ENCODE measurements around the gene ARX.
A peak's percentile ranks its signal among the peaks of the same experiment; 100 is the strongest.

Gene ARX

DNA sequence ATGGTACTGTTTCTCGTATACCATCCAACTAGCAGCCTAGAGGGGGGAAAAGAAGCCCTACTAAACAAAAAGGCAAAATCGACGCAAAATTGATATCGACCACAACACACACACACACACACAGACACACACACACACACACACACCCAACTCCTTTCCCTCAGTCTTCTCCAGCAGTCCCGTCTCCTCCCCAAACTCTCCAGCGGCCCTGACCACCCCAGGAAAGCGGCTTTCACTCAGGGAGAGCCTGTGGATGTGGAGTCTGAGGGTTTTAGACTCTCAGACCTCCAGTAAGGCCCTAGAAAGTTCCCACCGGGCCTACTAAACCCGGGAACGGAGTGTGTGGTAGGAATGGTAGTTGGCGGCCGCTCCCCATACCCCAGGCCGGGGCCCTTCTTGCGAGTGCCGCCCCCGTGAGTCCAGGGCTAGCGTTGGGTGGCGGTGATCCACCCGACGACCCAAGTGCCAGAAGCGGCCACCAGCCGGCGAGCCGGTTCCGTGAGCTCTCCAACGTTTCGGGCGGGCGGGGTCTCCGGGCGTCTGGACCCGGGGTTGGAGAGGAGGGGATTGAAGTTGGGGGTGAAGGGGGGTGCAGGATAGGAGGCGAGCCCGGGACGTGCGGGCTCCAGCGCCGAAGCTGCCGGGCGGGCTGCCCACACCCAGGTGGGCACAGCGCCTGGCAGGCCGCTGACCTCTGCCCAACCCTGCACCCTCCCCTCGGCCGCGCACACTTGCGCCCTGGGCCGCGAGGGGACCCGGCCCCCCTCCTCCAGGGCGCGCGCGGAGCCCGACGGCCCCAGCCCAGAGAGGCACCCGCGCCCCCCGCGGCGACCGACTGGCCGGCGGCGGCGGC is 13.7 kb downstream of the ARX start:
- no peak for DNase-seq (ENCODE audit: low spot score)

DNA sequence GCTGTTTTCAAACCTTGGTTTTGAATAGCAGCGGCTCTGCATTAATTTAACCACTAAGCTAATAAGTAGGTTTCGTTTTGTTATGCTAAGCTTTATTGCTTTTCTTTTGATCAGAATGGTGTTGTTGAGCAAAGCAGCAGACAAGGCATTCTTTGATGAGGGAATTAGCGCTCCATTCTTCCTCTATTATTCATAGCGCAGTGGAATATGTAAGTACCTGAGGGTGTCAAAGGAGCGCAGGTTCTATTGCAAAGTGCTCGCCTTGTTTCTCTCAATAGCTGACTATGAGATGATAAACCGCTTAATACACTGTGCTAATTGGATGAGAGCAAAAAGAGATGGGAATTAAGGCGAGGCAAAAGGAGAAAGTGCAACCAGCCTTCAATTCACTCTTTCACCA is 16.3 kb downstream of the ARX start:
- no peak for DNase-seq (ENCODE audit: low spot score)

DNA sequence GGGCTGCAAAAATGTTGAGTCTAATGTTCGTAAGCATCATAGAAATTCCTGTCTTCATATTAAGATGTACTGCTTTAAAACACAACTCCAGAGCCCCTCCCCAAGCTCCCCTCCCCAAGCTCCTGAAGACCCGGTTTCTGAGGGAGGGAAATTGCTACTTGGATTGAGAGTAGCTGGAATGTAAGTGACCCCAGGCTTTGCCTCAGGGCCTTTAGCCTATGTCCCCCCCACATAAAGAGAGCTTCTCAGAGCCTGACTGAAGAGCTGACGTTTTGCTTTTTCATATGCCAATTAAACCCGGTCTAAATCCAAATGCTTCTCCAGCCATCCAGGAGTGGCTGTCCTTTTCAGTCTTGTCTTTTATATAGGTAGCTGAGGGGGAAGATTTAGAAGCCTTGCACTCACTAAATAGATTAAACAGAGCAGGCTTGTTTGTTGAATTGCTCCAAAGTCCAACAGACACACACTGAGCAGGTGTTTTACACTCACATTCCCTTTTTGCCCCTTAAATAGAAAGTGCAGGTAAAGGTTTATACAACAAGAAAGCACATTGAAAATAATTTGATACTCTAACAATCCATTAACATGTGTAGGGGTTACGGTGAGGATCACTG is 19.6 kb downstream of the ARX start:
- DNase-seq (ENCODE audit: low spot score), result no peak

DNA sequence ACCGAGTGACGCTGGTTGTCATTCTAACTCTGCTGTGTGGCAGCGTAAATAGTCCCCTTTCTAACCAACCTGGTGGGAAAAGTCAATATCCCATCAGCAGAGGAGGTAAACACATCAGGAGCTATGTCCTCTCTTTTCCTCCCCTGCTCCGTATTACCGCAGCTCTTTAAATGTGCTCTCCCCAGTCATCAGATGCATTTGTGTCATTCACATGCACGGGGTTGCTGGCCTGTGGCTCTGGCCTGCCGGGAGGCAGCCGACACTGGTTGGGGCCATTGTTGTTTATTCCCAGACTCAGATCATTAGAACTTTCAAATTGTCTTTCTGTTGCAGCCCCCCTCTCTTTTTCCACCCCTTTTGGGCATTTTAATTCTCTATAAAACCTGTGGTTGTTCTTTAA is 21.9 kb downstream of the ARX start:
- DNase-seq (ENCODE audit: low spot score), result no peak

DNA sequence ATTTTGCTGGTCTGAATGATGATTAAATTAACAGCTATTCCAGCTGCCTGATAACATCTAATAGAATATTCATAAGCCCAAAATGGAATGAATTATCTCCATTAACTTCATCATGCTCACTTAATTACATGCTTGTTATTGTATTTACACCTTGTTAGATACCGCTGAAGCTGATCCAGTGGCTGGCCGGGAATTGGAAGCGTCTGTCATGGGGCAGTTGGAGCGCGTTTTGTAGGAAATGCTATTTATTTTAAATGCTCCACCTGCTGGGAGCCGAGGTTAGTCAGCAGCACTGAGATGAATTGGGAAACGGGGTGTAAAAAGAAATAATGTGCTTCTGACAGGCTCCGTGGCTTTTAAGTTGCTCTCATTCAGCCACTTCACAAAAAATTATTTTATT is 25.2 kb downstream of the ARX start:
- no peak for DNase-seq (ENCODE audit: low spot score)

DNA sequence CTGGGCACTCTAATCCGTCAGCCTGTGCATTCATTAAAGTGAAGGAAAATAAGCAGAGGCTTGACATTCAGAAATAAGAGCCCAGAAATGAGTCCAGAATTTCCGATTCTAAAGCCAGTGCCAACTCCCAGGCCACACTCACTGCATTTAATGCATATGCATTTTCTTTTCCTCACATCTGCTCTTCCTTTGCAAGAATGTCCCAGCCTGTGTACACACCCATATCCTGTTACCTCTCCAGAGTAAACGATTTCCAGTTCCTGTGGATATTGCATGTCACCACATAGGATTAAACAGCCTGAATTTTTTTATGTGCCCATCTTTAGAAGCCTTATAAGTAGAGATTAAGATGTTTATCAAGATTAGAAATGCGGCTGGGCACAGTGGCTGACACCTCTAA is 27.5 kb downstream of the ARX start:
- no peak for DNase-seq (ENCODE audit: low spot score)

DNA sequence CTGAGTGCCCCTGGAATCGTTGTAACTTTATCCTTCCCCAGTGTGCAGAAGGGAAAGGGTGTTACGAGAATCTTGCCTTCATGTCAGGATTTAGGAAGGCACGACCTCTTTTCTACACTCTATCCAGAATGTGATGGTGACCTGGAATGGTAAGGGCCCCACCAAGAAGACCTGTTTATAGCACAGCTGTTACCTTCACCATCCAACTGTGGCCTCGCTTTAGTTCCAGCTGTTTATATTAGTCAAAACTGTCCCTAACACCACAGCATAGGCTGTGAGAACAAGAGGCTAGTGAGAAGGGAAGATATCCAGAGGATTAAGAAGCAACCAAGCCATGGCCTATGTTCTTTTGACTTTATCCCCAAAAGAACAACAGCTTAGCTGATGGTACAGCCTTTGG is 28.0 kb downstream of the ARX start:
- DNase-seq (ENCODE audit: low spot score), result no peak

DNA sequence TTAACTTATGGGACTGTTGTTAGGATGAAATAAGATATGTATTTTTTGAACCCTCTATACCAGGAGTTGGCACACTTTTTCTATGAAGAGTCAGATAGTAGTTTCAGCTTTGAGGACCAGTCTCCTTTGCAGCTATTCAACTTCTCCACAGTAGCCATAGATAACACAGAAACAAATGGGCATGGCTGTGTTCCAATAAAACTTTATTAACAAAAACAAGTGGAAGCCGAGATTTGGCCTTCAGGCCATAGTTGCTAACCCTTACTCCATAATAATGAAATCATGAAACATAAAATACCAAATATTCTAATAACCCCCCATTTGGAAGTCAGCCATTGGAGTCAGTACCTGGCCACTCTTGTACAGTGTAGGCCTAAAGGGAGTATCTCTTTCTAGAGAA is 30.6 kb downstream of the ARX start:
- DNase-seq (ENCODE audit: low spot score), result no peak

DNA sequence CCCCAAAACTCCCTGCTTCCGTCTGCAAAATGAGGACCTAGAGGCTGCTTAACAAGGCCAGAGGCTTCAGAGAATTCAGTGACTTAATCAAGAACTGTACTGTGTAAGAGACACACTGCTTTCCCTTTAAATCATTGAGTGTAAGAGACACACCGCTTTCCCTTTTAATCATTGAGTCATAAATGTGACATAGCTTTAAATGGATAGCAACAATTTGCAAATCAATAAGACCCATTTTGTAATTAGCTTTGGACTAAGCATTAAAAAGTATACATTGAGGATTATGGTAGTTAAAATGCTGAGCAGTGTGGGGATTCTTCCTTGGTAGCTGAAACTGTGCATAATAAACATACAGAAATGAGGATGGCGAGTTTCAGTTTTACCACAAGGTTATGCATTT is 31.8 kb downstream of the ARX start:
- DNase-seq (ENCODE audit: low spot score), result no peak

DNA sequence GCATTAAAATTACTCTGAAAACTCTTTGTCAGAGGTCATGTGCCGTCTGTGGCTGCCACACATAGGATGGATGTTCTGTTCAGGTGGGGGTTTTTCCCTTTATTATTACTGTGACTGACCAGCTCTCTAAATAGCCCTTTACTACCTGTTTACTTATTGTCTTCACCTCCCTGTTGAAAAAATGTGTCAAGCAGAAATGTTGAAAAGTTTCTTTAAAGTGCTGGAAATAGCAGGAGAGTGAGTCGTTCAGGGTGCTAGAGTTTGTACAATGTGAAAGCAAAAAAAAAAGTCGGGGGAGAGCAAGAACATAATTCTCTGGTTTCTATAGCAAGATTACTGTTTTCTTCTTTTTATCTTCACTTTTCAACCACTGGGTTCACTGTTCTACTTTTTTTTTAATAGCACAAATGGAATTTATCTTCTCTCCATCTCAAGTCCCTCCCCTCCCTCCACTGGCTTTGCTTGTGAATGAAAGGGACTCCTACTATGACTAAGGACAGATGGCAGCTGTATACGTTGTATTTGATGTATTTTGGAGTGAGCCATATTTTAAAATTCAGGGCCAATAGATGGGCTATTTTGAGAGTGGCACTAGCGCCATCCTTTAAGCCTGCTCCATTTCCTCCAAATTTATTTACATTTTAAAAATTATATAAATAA is 33.3 kb downstream of the ARX start:
- DNase-seq (ENCODE audit: low spot score), result peak; percentile 56

DNA sequence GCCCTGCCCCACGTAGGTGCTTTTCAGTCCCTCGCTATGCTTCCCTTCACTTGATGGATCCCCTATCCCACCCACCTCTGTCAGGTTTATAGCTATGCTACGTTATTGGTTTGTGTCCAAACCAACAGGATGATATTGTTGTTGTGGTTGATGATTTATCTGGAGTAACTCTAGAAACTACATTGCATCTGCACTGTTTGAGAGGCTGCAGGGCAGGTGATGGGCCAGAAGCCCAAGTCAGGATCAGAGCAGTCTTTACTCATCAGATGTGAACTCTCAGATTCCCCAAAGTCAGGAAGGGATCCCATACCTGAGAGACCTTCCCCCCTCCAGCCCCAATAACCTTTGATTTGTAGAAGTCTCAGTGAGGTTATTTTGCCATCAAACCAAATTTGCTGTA is 34.7 kb downstream of the ARX start:
- peak; percentile 21 for DNase-seq (ENCODE audit: low spot score)

DNA sequence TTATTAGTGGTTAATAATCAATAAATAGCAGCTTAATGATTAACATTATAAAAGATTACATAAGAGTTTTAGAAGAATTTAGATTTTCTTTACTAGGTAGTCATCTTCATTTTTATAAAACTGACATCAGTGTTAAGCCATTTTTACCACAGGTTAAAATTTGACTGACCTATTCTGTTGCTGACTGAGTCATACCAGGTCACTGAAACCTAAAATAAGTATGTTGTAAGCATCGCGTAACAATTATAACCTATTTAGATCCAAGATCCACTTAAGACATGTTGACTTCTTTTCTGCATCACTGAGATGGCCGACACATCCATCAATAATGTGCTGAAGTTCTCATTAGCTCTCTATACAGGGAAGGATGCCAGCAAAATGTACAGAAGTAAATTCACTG is 36.7 kb downstream of the ARX start:
- DNase-seq (ENCODE audit: low spot score), result peak; percentile 85

DNA sequence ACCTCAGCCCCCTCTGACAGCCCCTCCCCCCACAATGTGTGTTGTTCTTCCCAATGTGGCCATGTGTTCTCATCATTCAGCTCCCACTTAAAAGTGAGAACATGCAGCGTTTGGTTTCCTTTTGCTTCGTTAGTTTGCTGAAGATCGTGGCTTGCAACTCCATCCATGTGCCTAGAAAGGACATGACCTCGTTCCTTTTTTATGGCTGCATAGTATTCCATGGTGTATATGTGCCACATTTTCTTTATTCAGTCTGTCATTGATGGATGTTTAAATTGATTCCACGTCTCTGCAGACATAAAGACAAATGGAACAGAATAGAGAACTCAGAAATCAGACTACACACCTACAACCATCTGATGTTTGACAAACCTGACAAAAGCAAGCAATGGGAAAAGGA is 46.0 kb downstream of the ARX start:
- DNase-seq (ENCODE audit: low spot score), result no peak

DNA sequence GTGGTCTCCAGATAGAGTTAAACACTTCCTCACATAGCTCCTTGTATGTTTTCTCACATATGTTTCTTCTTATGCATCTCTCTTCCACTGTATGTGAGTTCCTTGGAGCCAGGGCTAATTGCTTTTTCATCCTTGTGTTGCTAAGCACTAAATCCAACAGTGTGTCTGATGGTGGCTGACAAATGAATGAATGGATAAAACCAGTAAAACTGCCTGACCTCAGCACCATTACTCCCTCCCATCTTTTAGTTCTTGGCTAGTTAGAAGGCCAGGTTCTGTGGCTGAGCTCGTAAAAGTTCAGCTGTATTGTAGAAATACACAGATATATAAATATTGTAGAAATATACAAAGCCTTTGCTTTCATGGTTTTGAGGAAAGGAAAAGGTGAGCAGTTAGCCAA is 50.4 kb downstream of the ARX start:
- no peak for DNase-seq (ENCODE audit: low spot score)

DNA sequence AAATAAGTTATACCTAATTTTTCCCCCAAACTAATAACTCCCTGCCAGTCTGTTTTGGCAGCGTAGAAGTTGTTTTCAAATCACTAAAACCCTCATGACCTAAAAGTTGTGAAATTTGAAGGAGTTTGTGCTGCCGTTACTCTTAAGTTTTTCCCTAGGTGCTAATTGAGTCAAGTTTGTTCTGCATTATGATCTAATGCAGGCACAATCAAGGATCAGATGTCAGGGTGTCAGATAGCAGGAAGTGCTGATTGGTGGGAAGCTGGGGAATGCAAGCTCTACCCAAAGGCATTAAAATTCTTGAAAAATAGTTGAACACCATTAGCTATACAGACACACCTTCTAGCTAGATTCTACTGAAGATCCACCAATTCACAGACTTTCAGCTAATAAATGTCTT is 51.9 kb downstream of the ARX start:
- no peak for DNase-seq (ENCODE audit: low spot score)

DNA sequence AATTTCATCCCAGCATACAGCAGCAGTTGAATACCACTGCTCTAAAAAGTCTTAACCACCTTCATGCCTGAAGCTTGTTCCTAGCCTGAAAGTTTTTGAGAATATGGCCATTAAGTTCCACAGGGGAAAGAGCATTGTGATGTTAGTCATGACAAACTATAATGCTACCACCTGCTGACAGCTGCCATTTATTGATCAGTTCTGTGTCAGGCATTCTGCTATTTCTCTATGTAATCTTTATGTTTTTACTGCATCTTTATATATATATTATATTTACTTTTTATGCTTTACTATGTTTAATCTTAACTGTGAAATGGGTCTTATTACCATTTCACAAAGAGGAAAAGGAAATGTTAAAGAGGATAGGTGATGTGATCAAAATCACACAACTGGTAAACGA is 54.0 kb downstream of the ARX start:
- no peak for DNase-seq (ENCODE audit: low spot score)

DNA sequence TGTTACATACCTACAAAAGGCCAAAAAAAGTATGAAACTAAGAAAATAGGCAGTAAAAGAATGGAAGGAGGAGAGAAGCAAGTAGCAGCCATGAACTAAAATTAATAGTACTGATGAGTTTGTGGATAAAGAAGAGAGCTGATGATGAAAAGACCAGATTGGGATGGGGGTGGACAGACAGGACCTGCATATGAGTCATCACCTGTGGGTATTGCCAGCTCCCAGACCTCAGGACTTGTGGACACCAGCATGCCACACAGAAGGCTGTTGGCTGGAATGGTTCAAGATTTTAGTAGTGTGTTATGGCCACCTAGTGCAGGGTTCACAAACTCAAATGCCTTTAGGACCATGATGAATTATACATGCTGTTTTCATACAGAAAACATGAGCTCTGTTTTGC is 58.9 kb downstream of the ARX start:
- peak; percentile 42 for DNase-seq (ENCODE audit: low spot score)

DNA sequence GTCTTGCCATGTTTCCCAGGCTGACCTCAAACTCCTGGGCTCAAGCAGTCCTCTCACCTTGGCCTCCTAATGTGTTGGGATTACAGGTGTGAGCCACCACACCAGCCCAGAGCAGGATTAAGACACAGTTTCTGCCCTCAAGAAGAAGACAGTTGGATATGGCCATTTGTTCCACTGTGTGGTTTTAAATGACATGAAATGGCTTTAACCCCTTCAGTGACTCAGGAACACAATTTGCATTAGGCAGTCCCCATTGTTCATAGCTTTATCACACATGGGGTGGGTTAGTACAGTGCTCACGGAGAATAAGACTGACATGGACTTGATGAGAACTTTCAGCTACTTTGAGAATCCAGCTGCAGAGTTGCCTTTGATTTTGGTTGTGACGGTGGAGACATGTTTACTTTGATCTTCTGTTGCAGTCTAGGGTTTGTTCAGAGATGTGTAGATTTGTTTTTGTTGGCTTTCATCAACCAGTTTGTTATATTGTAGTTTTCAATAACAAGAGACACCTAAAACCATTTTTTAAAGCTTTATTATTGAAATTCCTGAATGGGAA is 60.3 kb downstream of the ARX start:
- no peak for DNase-seq (ENCODE audit: low spot score)

DNA sequence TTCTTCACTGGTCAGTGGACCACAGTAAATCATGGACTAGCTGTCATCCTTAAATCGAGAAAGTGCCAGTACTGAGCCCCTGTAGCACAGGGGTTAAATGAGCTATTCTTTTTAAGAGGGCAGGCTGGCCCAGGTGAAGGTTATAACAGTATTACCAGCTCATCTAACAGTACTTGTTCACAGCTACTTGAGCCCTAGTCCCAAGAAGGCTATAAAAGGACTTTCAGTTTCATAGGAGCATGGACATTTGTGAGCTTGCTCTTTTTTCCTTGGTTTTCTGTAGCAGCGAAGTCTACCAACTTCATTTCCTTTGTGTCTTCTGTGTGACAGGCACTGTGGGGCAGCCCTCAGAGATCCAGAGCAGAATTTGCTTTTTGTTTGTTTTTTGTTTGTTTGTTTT is 61.0 kb downstream of the ARX start:
- no peak for DNase-seq (ENCODE audit: low spot score)

Data from kidney tubule cell (primary cell).